PC-9 (cell line): ENCODE measurements around the gene BBS9. TPM values are rescaled to one million over a fixed set of nuclear protein-coding genes. Genes with fewer than 3 reads are reported as not detected.

Experiments
- BruUV-seq: library from RNA; stranded (reverse); fragments of 400-500 nt; replicated peaks from 2 replicates; lab custom pipeline; 2021; lab: Mats Ljungman, UMichigan
- CTCF ChIA-PET: fragments of 300-600 bp; sonication (Branson Sonifier 250); formaldehyde crosslinking; loops from one replicate; lab custom pipeline; 2022; ENCODE audit warnings: antibody characterized with exemption; lab: Charles Lee
- POLR2A ChIA-PET: fragments of 300-600 bp; sonication (Branson Sonifier 250); formaldehyde crosslinking; loops from one replicate; lab custom pipeline; 2022; ENCODE audit warnings: antibody characterized with exemption; ENCODE audit not compliant: unreplicated experiment; lab: Charles Lee
- DNase-seq, 2 experiments: peaks; one replicate each; pipeline versions ENCODE4 v3.0.0 to v3.0.0-alpha.2; 2015 to 2022; ENCODE audit warnings: mixed read lengths in 1 of 2
- H2AFZ ChIP-seq: fragments of 200-600 bp; sonication (generic); 2 replicates; pipeline ENCODE4 v1.8.1; 2017; ENCODE audit warnings: antibody characterized with exemption
- H3F3A ChIP-seq: fragments of 200-600 bp; sonication (generic); 2 replicates; pipeline ENCODE4 v1.8.1; 2017; ENCODE audit warnings: antibody characterized with exemption, mild to moderate bottlenecking, low read depth; ENCODE audit not compliant: insufficient read depth
- H3K27ac ChIP-seq: fragments of 200-600 bp; sonication (generic); 2 replicates; pipeline ENCODE4 v1.6.1; 2016; ENCODE audit warnings: mixed run types
- H3K27me3 ChIP-seq: fragments of 200-600 bp; sonication (generic); 2 replicates; pipeline ENCODE4 v1.6.1; 2016; ENCODE audit warnings: low read depth, mixed run types; ENCODE audit not compliant: insufficient read depth
- H3K36me3 ChIP-seq: fragments of 200-600 bp; sonication (generic); 2 replicates; pipeline ENCODE4 v1.6.1; 2016; ENCODE audit warnings: low read depth, mixed run types
- H3K4me1 ChIP-seq: fragments of 200-600 bp; sonication (generic); replicated peaks from 2 replicates; pipeline ENCODE4 v1.6.1; 2016; ENCODE audit warnings: mixed run types; ENCODE audit not compliant: insufficient read depth
- H3K4me2 ChIP-seq: fragments of 200-600 bp; sonication (generic); 2 replicates; pipeline ENCODE4 v1.6.1; 2017; ENCODE audit warnings: mixed run types
- H3K4me3 ChIP-seq: fragments of 200-600 bp; sonication (generic); 2 replicates; pipeline ENCODE4 v1.6.1; 2016; ENCODE audit warnings: mixed run types
- H3K79me2 ChIP-seq: fragments of 200-600 bp; sonication (generic); 2 replicates; pipeline ENCODE4 v1.6.1; 2017; ENCODE audit warnings: low read depth, mixed run types
- H3K9me2 ChIP-seq: fragments of 200-600 bp; sonication (generic); 2 replicates; pipeline ENCODE4 v1.8.1; 2017; ENCODE audit warnings: mild to moderate bottlenecking; ENCODE audit not compliant: insufficient read depth
- H3K9me3 ChIP-seq: fragments of 200-600 bp; sonication (generic); 2 replicates; pipeline ENCODE4 v1.8.1; 2016; ENCODE audit warnings: low read depth; ENCODE audit not compliant: insufficient read depth
- H4K20me1 ChIP-seq: fragments of 200-600 bp; sonication (generic); 2 replicates; pipeline ENCODE4 v1.8.1; 2017; ENCODE audit not compliant: insufficient read depth
- CTCF ChIP-seq: fragments of 200-600 bp; sonication (generic); conservative IDR thresholded peaks from 2 replicates; pipeline ENCODE4 v1.6.1; 2017; ENCODE audit warnings: mixed run types, antibody characterized with exemption, mild to moderate bottlenecking, moderate library complexity
- EZH2 ChIP-seq: fragments of 200-600 bp; sonication (generic); IDR thresholded peaks from 2 replicates; pipeline ENCODE4 v1.8.0; 2017; ENCODE audit warnings: antibody characterized with exemption, low read depth
- intact Hi-C: fragments of 100-400 bp; cut with micrococcal nuclease; formaldehyde crosslinking; loops from one replicate; pipeline ENCODE4 v1.10.0; 2022; ENCODE audit not compliant: unreplicated experiment
- total RNA-seq: library from RNA; stranded (reverse); gene quantifications from 2 replicates; pipeline ENCODE4 v1.2.3, GENCODE V29; 2021

BBS9 gene
- total RNA-seq, 1 experiment from 2014 or later = 12.4 TPM

GRCh38 chr7:33504266-33504665, 374.9 kb downstream of the BBS9 start:
- CTCF ChIA-PET = no interaction called here
- Histone ChIP-seq H3K9me3 (no peaks in the 10 kb centered on the region), H3K36me3 (no peaks in the 10 kb centered on the region), H2AFZ (no peak overlapping the region), H3K4me1 (no peaks in the 10 kb centered on the region), H3K27ac (no peak overlapping the region), H3F3A (no peaks in the 10 kb centered on the region), H3K4me3 (no peak overlapping the region), H3K27me3 (no peaks in the 10 kb centered on the region), H3K4me2 (no peak overlapping the region), H4K20me1 (no peaks in the 10 kb centered on the region), H3K9me2 (no peaks in the 10 kb centered on the region), H3K79me2 (no peaks in the 10 kb centered on the region)
- BruUV-seq = no TSS peak
- POLR2A ChIA-PET = no interaction called here
- TF ChIP-seq CTCF (no peak), EZH2 (no peak)
- DNase-seq = no peak
- intact Hi-C loops = no loop called here

DNA sequence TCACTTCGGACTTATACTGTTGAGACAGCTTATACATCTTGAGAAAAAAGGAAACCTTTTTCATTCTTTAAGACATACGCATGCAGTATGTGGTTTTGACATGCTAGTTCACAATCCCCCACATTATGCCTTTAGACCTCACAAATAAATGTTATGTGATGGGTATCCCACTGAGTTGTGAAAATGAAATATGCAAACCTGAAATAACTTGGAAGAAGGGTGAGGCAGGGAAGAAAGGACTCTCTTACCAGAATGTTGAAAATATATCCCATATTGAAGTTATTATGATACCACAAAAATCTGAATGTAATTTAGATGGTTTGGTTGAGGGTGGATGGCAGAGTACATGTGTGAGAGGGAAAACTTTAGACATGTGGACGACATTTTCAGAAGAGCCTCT, 379.8 kb downstream of the BBS9 start:
- no peak overlapping the region for H3K4me2 ChIP-seq
- no peaks in the 10 kb centered on the region for H3K79me2 ChIP-seq
- H3K4me3 ChIP-seq = no peak overlapping the region
- DNase-seq = no peak
- H3F3A ChIP-seq = no peaks in the 10 kb centered on the region
- no peaks in the 10 kb centered on the region for H3K36me3 ChIP-seq
- no peaks in the 10 kb centered on the region for H3K9me3 ChIP-seq
- no peaks in the 10 kb centered on the region for H3K4me1 ChIP-seq
- intact Hi-C loops = no loop called here
- no peak overlapping the region for H2AFZ ChIP-seq
- POLR2A ChIA-PET = no interaction called here
- no peaks in the 10 kb centered on the region for H4K20me1 ChIP-seq
- CTCF ChIA-PET = no interaction called here
- H3K9me2 ChIP-seq = no peaks in the 10 kb centered on the region
- no TSS peak for BruUV-seq
- TF ChIP-seq EZH2 = no peak
- H3K27ac ChIP-seq = no peak overlapping the region
- H3K27me3 ChIP-seq = no peaks in the 10 kb centered on the region

DNA sequence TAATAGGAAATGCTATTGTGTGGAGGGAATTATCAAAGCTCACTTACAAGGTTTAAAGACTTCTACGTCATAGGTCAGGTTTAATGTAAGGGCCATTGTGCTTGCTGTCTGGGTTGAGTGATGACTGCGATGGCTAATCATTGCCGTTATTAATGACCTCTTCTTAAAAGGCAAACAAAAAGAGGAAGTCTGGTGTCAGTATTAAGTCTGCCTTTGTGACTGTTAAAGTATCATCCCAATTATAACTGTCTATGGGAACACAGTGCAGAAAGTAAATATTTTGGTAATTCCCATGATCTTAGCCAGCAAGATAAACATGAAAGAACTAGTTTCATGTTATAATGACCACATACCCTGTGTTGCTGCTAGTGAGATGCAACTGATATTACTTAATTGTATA, 382.4 kb downstream of the BBS9 start:
- H3K79me2 ChIP-seq = no peaks in the 10 kb centered on the region
- H4K20me1 ChIP-seq = no peaks in the 10 kb centered on the region
- intact Hi-C loops = no loop called here
- TF ChIP-seq CTCF = no peak
- no peak for TF ChIP-seq EZH2
- no peaks in the 10 kb centered on the region for H3K9me2 ChIP-seq
- no peak overlapping the region for H3K27ac ChIP-seq
- H3K4me3 ChIP-seq = no peak overlapping the region
- POLR2A ChIA-PET = no interaction called here
- no peak overlapping the region for H3K4me2 ChIP-seq
- H3K9me3 ChIP-seq = no peaks in the 10 kb centered on the region
- BruUV-seq = no TSS peak
- H3K4me1 ChIP-seq = no peaks in the 10 kb centered on the region
- CTCF ChIA-PET = no interaction called here
- DNase-seq = no peak
- no peak overlapping the region for H2AFZ ChIP-seq
- H3F3A ChIP-seq = no peaks in the 10 kb centered on the region
- H3K36me3 ChIP-seq = no peaks in the 10 kb centered on the region
- no peaks in the 10 kb centered on the region for H3K27me3 ChIP-seq

DNA sequence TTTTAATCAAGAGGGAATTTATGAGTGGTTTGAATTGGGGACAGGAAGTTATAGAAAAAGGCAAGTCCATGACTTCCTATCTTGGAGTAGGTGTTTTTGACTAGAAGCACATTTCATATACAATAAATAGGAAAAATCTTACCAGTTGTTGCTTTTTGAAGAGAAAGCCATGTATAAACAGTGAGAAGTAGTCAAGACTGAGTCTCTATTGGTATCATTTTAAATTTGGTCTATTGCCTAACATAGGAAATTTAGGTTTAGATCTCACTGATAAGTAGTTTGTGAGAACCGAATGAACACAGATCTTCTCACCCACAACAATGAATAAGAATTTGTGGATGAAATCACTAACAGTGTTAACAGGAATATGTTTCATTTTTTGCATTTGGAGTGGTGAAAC, 387.2 kb downstream of the BBS9 start:
- no peaks in the 10 kb centered on the region for H3K9me3 ChIP-seq

More for the DNA sequence above, 387.2 kb downstream of the BBS9 start:
- ChIA-PET CTCF (no interaction called here), POLR2A (no interaction called here)
- TF ChIP-seq EZH2 (no peak), CTCF (no peak)
- Histone ChIP-seq H4K20me1 (no peaks in the 10 kb centered on the region), H3K9me2 (no peaks in the 10 kb centered on the region), H3K4me3 (no peak overlapping the region), H3K4me1 (no peaks in the 10 kb centered on the region), H2AFZ (no peak overlapping the region), H3K36me3 (no peaks in the 10 kb centered on the region), H3K4me2 (no peak overlapping the region), H3K27me3 (no peaks in the 10 kb centered on the region), H3K27ac (no peak overlapping the region), H3K79me2 (no peaks in the 10 kb centered on the region), H3F3A (no peaks in the 10 kb centered on the region)
- intact Hi-C loops = no loop called here
- no peak for DNase-seq
- no TSS peak for BruUV-seq
